Neuronal stem cell (in vitro differentiated cells): ENCODE measurements around the gene SSBP2.

Source experiments
- DNase-seq: peaks from one replicate; pipeline ENCODE4 v3.0.0-alpha.2; 2013; ENCODE audit warnings: low spot score
- H2AFZ ChIP-seq: one replicate; pipeline ENCODE4 v1.6.1; 2013; ENCODE audit warnings: mild to moderate bottlenecking, low read length, inconsistent platforms
- H2AK5ac ChIP-seq: 2 replicates; pipeline ENCODE4 v1.6.1; 2013; ENCODE audit warnings: low read depth, mild to moderate bottlenecking, inconsistent platforms, low read length, moderate library complexity, mixed read lengths
- H2BK120ac ChIP-seq: 2 replicates; pipeline ENCODE4 v1.6.1; 2013; ENCODE audit warnings: low read depth, mild to moderate bottlenecking, inconsistent platforms, low read length, moderate library complexity, mixed read lengths
- H2BK12ac ChIP-seq: one replicate; pipeline ENCODE4 v1.6.1; 2013; ENCODE audit warnings: low read length, inconsistent platforms
- H2BK15ac ChIP-seq: 2 replicates; pipeline ENCODE4 v1.6.1; 2013; ENCODE audit warnings: mild to moderate bottlenecking, low read length, inconsistent platforms, mixed read lengths
- H2BK5ac ChIP-seq: one replicate; pipeline ENCODE4 v1.6.1; 2013; ENCODE audit warnings: inconsistent platforms, mild to moderate bottlenecking, low read length, moderate library complexity
- H3K14ac ChIP-seq: one replicate; pipeline ENCODE4 v1.6.1; 2013; ENCODE audit warnings: low read length, inconsistent platforms
- H3K18ac ChIP-seq: 2 replicates; pipeline ENCODE4 v1.6.1; 2013; ENCODE audit warnings: low read length, inconsistent platforms
- H3K23ac ChIP-seq: 2 replicates; pipeline ENCODE4 v1.6.1; 2013; ENCODE audit warnings: low read depth, mild to moderate bottlenecking, mixed read lengths, low read length, inconsistent platforms; ENCODE audit not compliant: poor library complexity
- H3K27ac ChIP-seq: replicated peaks from 3 replicates; pipeline ENCODE4 v1.5.1; 2013; ENCODE audit warnings: low read length, inconsistent platforms
- H3K27me3 ChIP-seq, 3 experiments: 2 replicates each; pipeline ENCODE4 v1.6.1; 2013; ENCODE audit warnings: low read length in 3 of 3, mild to moderate bottlenecking in 2 of 3, inconsistent platforms in 1 of 3, low read depth in 1 of 3, mixed read lengths in 1 of 3, moderate library complexity in 1 of 3; ENCODE audit not compliant: control insufficient read depth in 3 of 3, insufficient read depth in 3 of 3
- H3K36me3 ChIP-seq, 2 donors: replicated peaks in 1 of 2; 2 replicates each; pipeline ENCODE4 v1.6.1; 2013; ENCODE audit warnings: low read length in 2 of 2; ENCODE audit not compliant: control insufficient read depth in 2 of 2, insufficient read depth in 2 of 2
- H3K4ac ChIP-seq: 2 replicates; pipeline ENCODE4 v1.6.1; 2013; ENCODE audit warnings: inconsistent platforms, mild to moderate bottlenecking, low read length, moderate library complexity
- H3K4me1 ChIP-seq, 2 donors: 1 replicate in 1 of 2; 2 replicates in 1 of 2; pipeline ENCODE4 v1.6.1; 2013; ENCODE audit warnings: low read length in 2 of 2, low read depth in 1 of 2; ENCODE audit not compliant: control insufficient read depth in 2 of 2, insufficient read depth in 1 of 2
- H3K4me2 ChIP-seq: one replicate; pipeline ENCODE4 v1.6.1; 2013; ENCODE audit warnings: mild to moderate bottlenecking, low read length, inconsistent platforms; ENCODE audit not compliant: insufficient read depth, poor library complexity, severe bottlenecking
- H3K4me3 ChIP-seq, 2 donors: 2 replicates each; pipeline ENCODE4 v1.5.1; 2013; ENCODE audit warnings: low read length in 2 of 2, mild to moderate bottlenecking in 2 of 2, inconsistent platforms in 1 of 2, moderate library complexity in 1 of 2
- H3K79me1 ChIP-seq: one replicate; pipeline ENCODE4 v1.6.1; 2013; ENCODE audit warnings: low read depth, mild to moderate bottlenecking, inconsistent platforms, low read length, moderate library complexity
- H3K9ac ChIP-seq: one replicate; pipeline ENCODE4 v1.6.1; 2013; ENCODE audit warnings: mild to moderate bottlenecking, low read depth, low read length, inconsistent platforms; ENCODE audit not compliant: poor library complexity
- H3K9me3 ChIP-seq, 2 donors: replicated peaks in 1 of 2; 2 replicates each; pipeline versions ENCODE3 to v1.6.1; 2013; ENCODE audit warnings: low read length in 2 of 2, mild to moderate bottlenecking in 2 of 2, inconsistent platforms in 1 of 2, low read depth in 1 of 2, mixed read lengths in 1 of 2, moderate library complexity in 1 of 2; ENCODE audit not compliant: control insufficient read depth in 2 of 2, insufficient read depth in 1 of 2
- H4K8ac ChIP-seq: one replicate; pipeline ENCODE4 v1.6.1; 2013; ENCODE audit warnings: low read depth, mild to moderate bottlenecking, inconsistent platforms, low read length, moderate library complexity
- H4K91ac ChIP-seq: one replicate; pipeline ENCODE4 v1.6.1; 2013; ENCODE audit warnings: low read length, low read depth, mild to moderate bottlenecking, inconsistent platforms; ENCODE audit not compliant: poor library complexity
- WGBS, 2 donors: extraction: QIAGEN DNeasy Blood & Tissue Kit; methylation state at CpG; one replicate each; pipeline ENCODE4 v1.1.7; 2013; ENCODE audit warnings: missing lambda C conversion rate in 2 of 2, mixed read lengths in 1 of 2; ENCODE audit not compliant: insufficient read length in 2 of 2, insufficient replicate concordance in 1 of 2; ENCODE audit errors: extremely low coverage in 2 of 2; 5-methylcytosine and 5-hydroxymethylcytosine counted together

SSBP2 gene

GRCh38 chr5:81650987-81651386 is 99.9 kb downstream of the SSBP2 start:
- Histone ChIP-seq H2AK5ac (no peak overlapping the region), H3K36me3 (peaks cover 4 to 65% of the 10 kb centered on the region in 2 donors), H3K79me1 (no peaks in the 10 kb centered on the region), H3K23ac (no peak overlapping the region), H4K91ac (no peak overlapping the region), H3K18ac (no peak overlapping the region), H3K4ac (no peak overlapping the region), H2BK5ac (no peak overlapping the region), H3K14ac (no peak overlapping the region), H3K4me2 (no peak overlapping the region), H3K9ac (no peak overlapping the region), H3K27me3 (no peaks in the 10 kb centered on the region), H3K27ac (no peak overlapping the region), H3K9me3 (no peaks in the 10 kb centered on the region), H4K8ac (no peak overlapping the region), H2BK120ac (no peak overlapping the region), H3K4me3 (no peak overlapping the region), H3K4me1 (no peaks in the 10 kb centered on the region), H2BK15ac (no peak overlapping the region), H2BK12ac (no peak overlapping the region), H2AFZ (no peak overlapping the region)
- WGBS, 2 donors: no CpG with 5 or more reads among the region's 1 CpG
- no peak for DNase-seq

DNA sequence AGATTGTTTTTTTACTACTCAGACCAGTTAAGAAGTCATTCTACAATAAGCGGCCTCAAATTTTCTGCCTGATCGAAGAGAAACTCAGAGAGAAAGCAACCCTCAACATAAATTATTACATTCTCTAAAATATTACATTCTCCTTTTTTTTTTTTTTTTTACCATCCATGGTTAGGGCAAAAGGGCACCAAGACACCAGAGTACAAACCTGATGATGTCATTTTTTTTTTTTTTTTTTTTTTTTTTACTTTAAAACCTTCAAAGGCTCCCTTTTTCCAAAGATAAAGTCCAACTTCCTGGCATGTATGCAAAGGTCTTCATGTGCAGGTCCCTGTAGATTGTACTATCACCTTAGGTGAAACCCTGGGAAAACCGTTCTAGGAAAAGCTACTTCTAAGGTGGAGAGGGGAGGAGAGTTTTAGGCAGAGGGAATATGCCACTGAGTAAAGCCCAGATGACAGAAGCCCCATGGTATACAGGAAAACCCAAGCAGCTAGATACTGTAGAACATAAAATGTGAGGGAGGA is 104.4 kb downstream of the SSBP2 start:
- no peak overlapping the region for H3K27ac ChIP-seq
- no peak overlapping the region for H2AFZ ChIP-seq
- H2BK120ac ChIP-seq: no peak overlapping the region
- peaks cover 4 to 68% of the 10 kb centered on the region in 2 donors for H3K36me3 ChIP-seq
- no peak overlapping the region for H3K4ac ChIP-seq
- no peak overlapping the region for H2AK5ac ChIP-seq
- no peaks in the 10 kb centered on the region for H3K4me1 ChIP-seq
- H4K8ac ChIP-seq: no peak overlapping the region
- H3K79me1 ChIP-seq: no peaks in the 10 kb centered on the region
- DNase-seq: no peak
- no peak overlapping the region for H4K91ac ChIP-seq
- H2BK15ac ChIP-seq: no peak overlapping the region
- no peak overlapping the region for H3K4me2 ChIP-seq
- no peak overlapping the region for H3K23ac ChIP-seq
- H3K27me3 ChIP-seq: no peaks in the 10 kb centered on the region
- no peak overlapping the region for H3K14ac ChIP-seq
- no peak overlapping the region for H2BK5ac ChIP-seq
- WGBS, 2 donors: no CpG with 5 or more reads among the region's 3 CpGs
- no peak overlapping the region for H3K9ac ChIP-seq
- no peaks in the 10 kb centered on the region for H3K9me3 ChIP-seq
- H3K4me3 ChIP-seq: no peak overlapping the region
- no peak overlapping the region for H2BK12ac ChIP-seq
- no peak overlapping the region for H3K18ac ChIP-seq

DNA sequence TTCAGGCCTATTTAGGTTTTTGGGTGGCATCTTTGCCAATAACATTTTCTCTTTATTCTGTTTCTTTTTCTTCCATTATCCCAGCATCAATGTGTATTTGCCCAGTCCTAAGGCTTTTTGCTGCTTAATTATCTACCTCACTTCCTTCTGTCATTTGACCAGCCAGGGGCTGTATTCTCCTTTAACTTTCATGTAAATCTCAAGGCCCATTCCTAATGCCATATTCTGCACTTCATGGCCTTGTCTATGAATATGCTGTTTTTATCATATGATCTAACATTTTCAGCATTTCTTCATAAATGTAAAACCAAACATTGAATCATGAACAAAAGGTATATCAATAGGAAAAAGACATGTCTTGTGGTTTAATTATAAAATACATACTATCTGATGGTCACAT is 108.7 kb downstream of the SSBP2 start:
- no peak overlapping the region for H3K18ac ChIP-seq
- H3K4me1 ChIP-seq: no peaks in the 10 kb centered on the region
- H3K36me3 ChIP-seq: peaks cover 2 to 43% of the 10 kb centered on the region in 2 donors
- H3K27ac ChIP-seq: no peak overlapping the region
- no peak overlapping the region for H3K4me2 ChIP-seq
- H2BK120ac ChIP-seq: no peak overlapping the region
- H3K4ac ChIP-seq: no peak overlapping the region
- H3K4me3 ChIP-seq: no peak overlapping the region
- no peaks in the 10 kb centered on the region for H3K79me1 ChIP-seq
- no peak overlapping the region for H4K8ac ChIP-seq
- H3K23ac ChIP-seq: no peak overlapping the region
- H3K9ac ChIP-seq: no peak overlapping the region
- no peak overlapping the region for H2BK5ac ChIP-seq
- no peak overlapping the region for H2BK15ac ChIP-seq
- no peaks in the 10 kb centered on the region for H3K27me3 ChIP-seq
- H4K91ac ChIP-seq: no peak overlapping the region
- no peak for DNase-seq
- H2BK12ac ChIP-seq: no peak overlapping the region
- H3K9me3 ChIP-seq: no peaks in the 10 kb centered on the region
- H3K14ac ChIP-seq: no peak overlapping the region
- H2AK5ac ChIP-seq: no peak overlapping the region
- no peak overlapping the region for H2AFZ ChIP-seq

DNA sequence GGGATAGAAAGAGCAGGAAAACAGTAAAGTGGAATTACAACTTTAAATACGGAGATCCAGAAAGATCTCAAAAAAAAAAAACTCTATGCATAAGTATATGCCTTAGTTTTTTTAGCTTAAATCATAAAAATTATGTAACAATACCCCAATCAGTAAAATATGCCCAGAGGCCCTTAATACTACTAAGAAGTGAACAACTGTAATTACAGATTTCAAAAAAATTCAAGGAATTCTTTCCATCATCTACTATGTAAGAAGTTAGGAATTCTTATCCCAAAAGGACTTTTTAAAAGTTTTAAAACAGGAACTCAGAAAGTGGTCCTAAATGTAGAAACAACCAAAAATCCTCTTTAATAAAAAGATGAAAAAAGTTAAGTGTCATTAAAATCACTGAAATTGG is 111.3 kb downstream of the SSBP2 start:
- Histone ChIP-seq H2BK12ac (no peak overlapping the region), H3K4me2 (no peak overlapping the region), H4K91ac (no peak overlapping the region), H3K4me1 (no peaks in the 10 kb centered on the region), H3K18ac (no peak overlapping the region), H2AFZ (no peak overlapping the region), H4K8ac (no peak overlapping the region), H3K36me3 (peaks cover 2 to 46% of the 10 kb centered on the region in 2 donors), H2BK15ac (no peak overlapping the region), H3K23ac (no peak overlapping the region), H2BK120ac (no peak overlapping the region), H2BK5ac (no peak overlapping the region), H3K14ac (no peak overlapping the region), H3K4ac (no peak overlapping the region), H3K9ac (no peak overlapping the region), H3K4me3 (no peak overlapping the region), H3K27ac (no peak overlapping the region), H3K79me1 (no peaks in the 10 kb centered on the region), H2AK5ac (no peak overlapping the region), H3K9me3 (no peaks in the 10 kb centered on the region), H3K27me3 (no peaks in the 10 kb centered on the region)
- no peak for DNase-seq
- WGBS, 2 donors: no CpG with 5 or more reads among the region's 1 CpG
